Measurements from ENCODE around the gene REV3L. TPM values are rescaled to one million over a fixed set of nuclear protein-coding genes. Genes with fewer than 3 reads are reported as not detected.
"Not testable (repeated sequence)": the region's sequence is repeated elsewhere in the genome, so short reads cannot be mapped to it uniquely, and the experiment has no call there.

REV3L gene
- total and polyA plus RNA-seq, 2 donors (not counting 1 experiment from before 2014, with no cell fraction given), result 42.9 to 127 TPM

- Histone ChIP-seq H3K9me3 (ENCODE audit: control insufficient read depth, insufficient read depth, low read depth, low read length) (no peaks in the 10 kb centered on the region), H3K79me2 (ENCODE audit: control insufficient read depth, insufficient read depth, low read length) (no peaks in the 10 kb centered on the region), H3K4me3 (replicated peaks in 1 of 4; ENCODE audit: control extremely low read depth in 1 of 4, insufficient read depth in 1 of 4, low read depth in 3 of 4, low read length in 4 of 4) (no peak overlapping the region), H3K27ac (ENCODE audit: insufficient read depth, low read length) (no peak overlapping the region), H3K9ac (ENCODE audit: insufficient read depth, low read length) (no peak overlapping the region), H2AFZ (ENCODE audit: low read length) (no peak overlapping the region), H4K20me1 (ENCODE audit: control insufficient read depth, extremely low read depth, insufficient read depth, low read length) (no peaks in the 10 kb centered on the region), H3K4me1 (ENCODE audit: control insufficient read depth, extremely low read depth, insufficient read depth, low read length) (no peaks in the 10 kb centered on the region), H3K4me2 (ENCODE audit: extremely low read depth, insufficient read depth, low read length) (no peak overlapping the region), H3K27me3 (ENCODE audit: control insufficient read depth, insufficient read depth, low read length) (no peaks in the 10 kb centered on the region), H3K36me3 (ENCODE audit: control insufficient read depth, insufficient read depth, low read length) (no peaks in the 10 kb centered on the region)
- no peak for TF ChIP-seq EZH2 (IDR thresholded peaks at IDR 0.05; ENCODE audit: low read length, missing control alignments)
- no peak for TF ChIP-seq CTCF (conservative IDR thresholded peaks at IDR 0.05 in 1 of 2, IDR thresholded peaks at IDR 0.05 in 1 of 2; ENCODE audit: low read depth in 1 of 2, low read length in 2 of 2)
- DNase-seq (ENCODE audit: low read depth in 2 of 2), result no peak
These were observed 34.9 kb upstream of the REV3L start for GRCh38 chr6:111517965-111518364.

GRCh38 chr6:111515259-111515658, 32.2 kb upstream of the REV3L start:
- H4K20me1 ChIP-seq (ENCODE audit: control insufficient read depth, extremely low read depth, insufficient read depth, low read length), result no peaks in the 10 kb centered on the region
- H3K4me2 ChIP-seq (ENCODE audit: extremely low read depth, insufficient read depth, low read length), result no peak overlapping the region
- TF ChIP-seq CTCF (conservative IDR thresholded peaks at IDR 0.05 in 1 of 2, IDR thresholded peaks at IDR 0.05 in 1 of 2; ENCODE audit: low read depth in 1 of 2, low read length in 2 of 2), result no peak
- TF ChIP-seq EZH2 (IDR thresholded peaks at IDR 0.05; ENCODE audit: low read length, missing control alignments), result no peak
- no peak overlapping the region for H3K27ac ChIP-seq (ENCODE audit: insufficient read depth, low read length)
- no peaks in the 10 kb centered on the region for H3K4me1 ChIP-seq (ENCODE audit: control insufficient read depth, extremely low read depth, insufficient read depth, low read length)
- no peak overlapping the region for H3K9ac ChIP-seq (ENCODE audit: insufficient read depth, low read length)
- no peak for DNase-seq (ENCODE audit: low read depth in 2 of 2)
- no peak overlapping the region for H3K4me3 ChIP-seq (replicated peaks in 1 of 4; ENCODE audit: control extremely low read depth in 1 of 4, insufficient read depth in 1 of 4, low read depth in 3 of 4, low read length in 4 of 4)
- no peaks in the 10 kb centered on the region for H3K36me3 ChIP-seq (ENCODE audit: control insufficient read depth, insufficient read depth, low read length)
- H3K9me3 ChIP-seq (ENCODE audit: control insufficient read depth, insufficient read depth, low read depth, low read length), result no peaks in the 10 kb centered on the region
- H3K27me3 ChIP-seq (ENCODE audit: control insufficient read depth, insufficient read depth, low read length), result no peaks in the 10 kb centered on the region
- no peak overlapping the region for H2AFZ ChIP-seq (ENCODE audit: low read length)
- H3K79me2 ChIP-seq (ENCODE audit: control insufficient read depth, insufficient read depth, low read length), result no peaks in the 10 kb centered on the region

GRCh38 chr6:111514531-111514930, 31.5 kb upstream of the REV3L start:
- H3K9ac ChIP-seq (ENCODE audit: insufficient read depth, low read length); H3K79me2 ChIP-seq (ENCODE audit: control insufficient read depth, insufficient read depth, low read length); H3K27ac ChIP-seq (ENCODE audit: insufficient read depth, low read length); H4K20me1 ChIP-seq (ENCODE audit: control insufficient read depth, extremely low read depth, insufficient read depth, low read length); H3K27me3 ChIP-seq (ENCODE audit: control insufficient read depth, insufficient read depth, low read length); H3K9me3 ChIP-seq (ENCODE audit: control insufficient read depth, insufficient read depth, low read depth, low read length); H3K4me3 ChIP-seq (replicated peaks in 1 of 4; ENCODE audit: control extremely low read depth in 1 of 4, insufficient read depth in 1 of 4, low read depth in 3 of 4, low read length in 4 of 4); H3K4me2 ChIP-seq (ENCODE audit: extremely low read depth, insufficient read depth, low read length); DNase-seq (ENCODE audit: low read depth in 2 of 2); H2AFZ ChIP-seq (ENCODE audit: low read length); H3K36me3 ChIP-seq (ENCODE audit: control insufficient read depth, insufficient read depth, low read length); H3K4me1 ChIP-seq (ENCODE audit: control insufficient read depth, extremely low read depth, insufficient read depth, low read length): not testable (repeated sequence)

GRCh38 chr6:111507219-111507618, 24.2 kb upstream of the REV3L start:
- H3K36me3 ChIP-seq (ENCODE audit: control insufficient read depth, insufficient read depth, low read length); H3K9me3 ChIP-seq (ENCODE audit: control insufficient read depth, insufficient read depth, low read depth, low read length); H3K79me2 ChIP-seq (ENCODE audit: control insufficient read depth, insufficient read depth, low read length); H3K4me3 ChIP-seq (replicated peaks in 1 of 4; ENCODE audit: control extremely low read depth in 1 of 4, insufficient read depth in 1 of 4, low read depth in 3 of 4, low read length in 4 of 4); H3K4me2 ChIP-seq (ENCODE audit: extremely low read depth, insufficient read depth, low read length); H4K20me1 ChIP-seq (ENCODE audit: control insufficient read depth, extremely low read depth, insufficient read depth, low read length); DNase-seq (ENCODE audit: low read depth in 2 of 2); H3K27me3 ChIP-seq (ENCODE audit: control insufficient read depth, insufficient read depth, low read length); H3K4me1 ChIP-seq (ENCODE audit: control insufficient read depth, extremely low read depth, insufficient read depth, low read length); H2AFZ ChIP-seq (ENCODE audit: low read length); H3K27ac ChIP-seq (ENCODE audit: insufficient read depth, low read length); H3K9ac ChIP-seq (ENCODE audit: insufficient read depth, low read length): not testable (repeated sequence)

- not testable (repeated sequence) for H3K27ac ChIP-seq (ENCODE audit: insufficient read depth, low read length); H3K4me3 ChIP-seq (replicated peaks in 1 of 4; ENCODE audit: control extremely low read depth in 1 of 4, insufficient read depth in 1 of 4, low read depth in 3 of 4, low read length in 4 of 4); H2AFZ ChIP-seq (ENCODE audit: low read length); H4K20me1 ChIP-seq (ENCODE audit: control insufficient read depth, extremely low read depth, insufficient read depth, low read length); H3K79me2 ChIP-seq (ENCODE audit: control insufficient read depth, insufficient read depth, low read length); H3K9ac ChIP-seq (ENCODE audit: insufficient read depth, low read length); H3K36me3 ChIP-seq (ENCODE audit: control insufficient read depth, insufficient read depth, low read length); DNase-seq (ENCODE audit: low read depth in 2 of 2); H3K4me1 ChIP-seq (ENCODE audit: control insufficient read depth, extremely low read depth, insufficient read depth, low read length); H3K4me2 ChIP-seq (ENCODE audit: extremely low read depth, insufficient read depth, low read length); H3K27me3 ChIP-seq (ENCODE audit: control insufficient read depth, insufficient read depth, low read length); H3K9me3 ChIP-seq (ENCODE audit: control insufficient read depth, insufficient read depth, low read depth, low read length)
These were observed 22.5 kb upstream of the REV3L start for GRCh38 chr6:111505498-111505897.

Data from fibroblast of lung (primary cell).